HL-60/S4 treated with phorbol 12-myristate 13-acetate at 8.2 ng/mL for 4 days and 3 days (cell line): Measurements from ENCODE around the gene FAU.

Experiments used
- in situ Hi-C: fragments of 300-500 bp; cut with MboI; formaldehyde crosslinking; loops from 2 replicates; pipeline ENCODE4 v1.15.0; 2022; ENCODE audit warnings: low sequenced_read_pairs

Gene FAU

GRCh38 chr11:65109231-65110198 lies 12.4 kb downstream of the FAU start:
- in situ Hi-C loops = no loop called here

- in situ Hi-C loops = no loop called here
These were observed 13.3 kb downstream of the FAU start for GRCh38 chr11:65108469-65109123.

GRCh38 chr11:65107751-65108468 lies 14.0 kb downstream of the FAU start:
- in situ Hi-C loops = no loop called here

GRCh38 chr11:65107078-65107477 lies 14.9 kb downstream of the FAU start:
- in situ Hi-C loops = no loop called here

- in situ Hi-C loops = no loop called here
These were observed 17.3 kb downstream of the FAU start for GRCh38 chr11:65104628-65105027.

GRCh38 chr11:65103476-65103875 lies 18.5 kb downstream of the FAU start:
- in situ Hi-C loops = no loop called here

- in situ Hi-C loops = no loop called here
These were observed 19.5 kb downstream of the FAU start for GRCh38 chr11:65102142-65103095.

- in situ Hi-C loops = no loop called here
These were observed 21.1 kb downstream of the FAU start for GRCh38 chr11:65100674-65101350.

GRCh38 chr11:65096926-65097325 lies 25.0 kb downstream of the FAU start:
- in situ Hi-C loops = no loop called here

- in situ Hi-C loops = no loop called here
These were observed 25.7 kb downstream of the FAU start, which contains the start of gene VPS51 for GRCh38 chr11:65095974-65096806. Gene VPS51 (plus strand): TSS chr11:65096214. CDS start chr11:65096251, 37 bp downstream.

GRCh38 chr11:65095427-65095826 lies 26.5 kb downstream of the FAU start:
- in situ Hi-C loops = no loop called here

- in situ Hi-C loops = no loop called here
These were observed 31.3 kb downstream of the FAU start for GRCh38 chr11:65090628-65091027.

GRCh38 chr11:65089621-65090020 lies 32.3 kb downstream of the FAU start:
- in situ Hi-C loops = no loop called here

- in situ Hi-C loops = no loop called here
These were observed 34.1 kb downstream of the FAU start for GRCh38 chr11:65087827-65088226.

GRCh38 chr11:65087216-65087615 lies 34.7 kb downstream of the FAU start:
- in situ Hi-C loops = no loop called here

GRCh38 chr11:65086809-65087208 lies 35.1 kb downstream of the FAU start:
- in situ Hi-C loops = no loop called here

GRCh38 chr11:65085446-65085845 lies 36.5 kb downstream of the FAU start:
- in situ Hi-C loops = no loop called here

GRCh38 chr11:65084598-65085375 lies 37.1 kb downstream of the FAU start:
- in situ Hi-C loops = no loop called here
